HG03558 (cell line): ENCODE measurements around the gene CD33.

ENCODE experiments used
- ATAC-seq: cut with Tn5 transposase; IDR thresholded peaks from one replicate; pipeline ENCODE4 v1.9.1; 2021; ENCODE audit warnings: moderate number of reproducible peaks; ENCODE audit not compliant: unreplicated experiment; ENCODE audit errors: extremely low read depth

The CD33 gene

DNA sequence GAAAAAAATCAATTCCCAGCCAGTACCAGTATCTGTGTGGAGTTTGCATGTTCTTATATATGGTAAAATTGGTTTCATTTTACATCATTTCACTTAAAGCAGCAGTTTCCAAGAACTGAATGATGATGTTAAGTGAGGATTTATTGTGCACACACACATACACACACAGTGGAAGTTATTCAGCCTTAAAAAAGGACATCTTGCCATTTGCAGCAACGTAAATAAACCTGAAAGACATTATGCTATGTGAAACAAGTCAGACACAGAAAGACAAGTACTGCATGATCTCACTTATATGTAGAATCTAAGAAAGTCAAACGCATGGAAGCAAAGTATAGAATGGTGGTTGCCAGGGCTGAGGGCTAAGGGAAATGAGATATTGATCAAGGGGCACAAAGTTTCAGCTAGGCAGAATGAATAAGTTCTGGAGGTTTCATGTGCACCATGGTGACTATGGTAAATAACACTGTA is 31.3 kb downstream of the CD33 start:
- ATAC-seq: no peak

DNA sequence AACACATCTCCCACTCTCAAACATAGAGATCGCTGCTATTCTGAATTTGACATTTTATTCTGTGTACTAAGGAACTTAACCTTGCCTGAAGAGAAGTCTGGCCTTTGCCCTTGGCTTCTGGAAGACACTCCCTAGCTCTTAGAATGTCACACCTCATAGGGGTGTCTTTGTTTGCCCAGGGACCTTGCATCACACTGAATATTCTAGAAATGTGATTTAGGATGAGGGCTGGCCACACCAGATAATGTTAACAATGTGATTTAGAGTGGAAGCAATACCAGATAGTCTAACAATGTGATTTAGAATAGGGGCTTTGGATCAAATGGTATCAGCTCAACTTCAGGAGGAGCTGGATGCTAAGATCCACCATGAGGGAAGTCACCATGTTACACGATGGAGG is 32.6 kb downstream of the CD33 start:
- no peak for ATAC-seq

DNA sequence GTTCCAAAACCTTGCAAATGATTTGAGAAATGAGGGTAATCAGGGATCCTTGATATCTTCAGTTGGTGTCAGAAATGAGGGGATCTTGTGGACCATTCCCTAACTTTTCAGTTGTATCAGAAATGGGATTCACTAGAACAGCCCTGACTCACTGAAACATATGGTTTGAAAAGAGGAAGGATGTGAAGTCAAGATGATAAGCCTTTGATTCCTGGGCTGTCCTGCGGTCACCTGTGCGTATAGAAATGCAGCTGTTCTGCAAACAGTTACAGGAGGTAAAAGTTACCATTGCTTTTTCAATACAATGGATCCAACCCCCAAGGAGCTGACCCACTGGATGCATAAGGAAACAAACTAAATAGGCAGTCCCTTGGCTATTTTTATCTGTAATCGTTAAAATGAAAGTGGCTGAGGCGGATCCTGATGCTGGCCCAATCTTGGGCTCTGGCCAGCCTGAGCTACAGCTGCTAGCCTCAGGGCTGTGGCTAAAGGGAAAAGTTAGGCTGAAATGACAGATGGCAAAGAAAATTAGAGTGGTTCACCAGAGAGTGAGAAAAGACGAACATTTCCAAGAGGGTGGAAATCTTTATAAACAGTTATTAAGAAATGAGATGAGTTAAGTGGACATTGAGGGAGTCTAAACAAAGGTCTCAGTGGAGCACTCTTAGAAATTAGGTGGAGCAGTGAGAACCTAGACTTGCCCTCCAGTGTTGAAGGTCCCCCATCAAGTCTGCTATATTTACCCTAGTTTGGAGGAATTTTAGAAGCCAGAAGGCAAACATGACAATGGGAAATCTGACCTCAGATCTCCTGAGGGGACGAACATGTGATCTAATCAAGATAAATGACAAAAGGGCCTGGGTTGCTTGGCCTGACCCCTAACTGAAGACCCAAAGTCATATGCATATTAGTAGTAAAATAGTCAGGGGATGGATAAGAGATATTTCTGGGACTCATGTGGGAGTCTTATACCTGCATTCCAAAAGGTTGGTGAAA is 33.6 kb downstream of the CD33 start:
- ATAC-seq: no peak

DNA sequence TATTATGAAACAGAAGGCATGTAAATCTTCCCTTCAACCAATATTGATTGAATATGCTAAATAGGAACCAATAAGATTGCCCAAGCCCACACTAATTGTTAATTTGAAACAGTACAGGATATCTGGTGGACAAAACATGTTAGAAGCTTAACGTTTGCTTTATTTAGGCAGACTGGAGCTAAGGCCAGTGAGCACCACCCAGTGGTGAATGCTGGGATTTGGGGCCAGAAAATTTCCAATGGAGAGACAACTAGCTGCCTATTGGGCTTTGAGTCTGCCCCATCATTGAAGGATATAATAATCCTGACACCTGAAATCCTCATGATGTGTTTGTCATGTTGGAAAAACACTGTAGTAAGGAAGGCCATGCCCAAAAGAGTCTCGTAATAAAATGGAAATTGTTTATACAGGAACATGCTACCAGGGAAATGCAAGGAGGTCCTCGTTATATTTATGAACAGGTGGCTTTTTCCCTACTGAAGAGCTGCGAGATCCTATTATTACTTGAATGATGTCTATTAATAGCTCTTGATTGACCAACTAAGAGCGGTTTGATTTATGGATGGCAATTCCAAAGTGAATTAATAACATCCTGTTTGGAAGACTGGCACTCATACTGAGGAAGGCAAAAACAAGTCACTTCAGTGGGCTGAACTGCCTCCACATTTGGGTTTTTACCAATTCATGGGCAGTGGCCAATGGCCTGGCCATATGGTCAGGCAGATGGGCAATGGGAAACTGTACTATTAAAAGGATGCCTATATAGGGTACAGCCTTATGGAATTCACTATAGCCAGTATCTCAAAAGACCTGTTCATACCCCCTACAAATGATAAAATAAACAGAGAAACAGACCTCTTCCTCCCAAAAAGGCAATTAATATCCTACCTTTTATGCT is 34.7 kb downstream of the CD33 start:
- ATAC-seq: no peak

DNA sequence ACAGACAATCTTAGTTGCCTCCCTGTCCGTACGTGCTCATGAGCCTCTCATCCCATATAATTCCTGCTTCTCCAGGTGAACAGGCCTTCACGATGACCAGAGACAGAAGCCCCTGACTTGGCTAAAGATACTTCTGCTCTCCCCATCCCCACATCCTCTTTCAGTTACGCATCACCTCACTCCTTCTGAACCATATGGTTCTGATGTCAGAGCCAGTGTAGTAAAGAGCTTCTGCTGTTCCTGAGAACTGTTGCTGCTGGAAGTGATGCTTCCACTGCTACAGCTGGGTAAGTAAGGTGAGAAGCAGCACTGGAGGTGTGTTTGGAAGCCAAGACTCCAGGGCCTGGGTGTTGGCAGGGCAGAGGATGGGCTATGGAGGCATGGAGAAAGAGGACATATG is 38.9 kb downstream of the CD33 start:
- ATAC-seq: no peak

DNA sequence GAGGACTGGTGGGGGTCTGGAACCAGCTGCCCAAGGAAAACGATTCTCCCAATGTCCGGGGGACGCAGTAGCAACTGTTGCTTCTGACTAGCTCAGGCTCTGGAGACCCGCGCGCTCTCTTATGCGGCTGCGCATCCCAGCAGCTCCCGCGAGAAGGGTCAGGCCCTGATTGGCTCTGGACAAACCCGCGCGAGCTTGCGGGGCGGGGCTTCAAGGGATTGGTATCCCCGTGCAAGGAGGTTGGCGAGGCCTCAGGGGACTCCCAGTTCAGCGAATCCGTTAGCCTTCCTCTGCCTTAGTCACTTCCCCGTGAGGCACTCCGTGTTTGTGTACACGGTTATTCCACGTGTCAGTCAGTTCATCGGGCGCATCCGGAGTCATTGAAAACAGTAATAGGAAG is 46.2 kb downstream of the CD33 start:
- no peak for ATAC-seq

DNA sequence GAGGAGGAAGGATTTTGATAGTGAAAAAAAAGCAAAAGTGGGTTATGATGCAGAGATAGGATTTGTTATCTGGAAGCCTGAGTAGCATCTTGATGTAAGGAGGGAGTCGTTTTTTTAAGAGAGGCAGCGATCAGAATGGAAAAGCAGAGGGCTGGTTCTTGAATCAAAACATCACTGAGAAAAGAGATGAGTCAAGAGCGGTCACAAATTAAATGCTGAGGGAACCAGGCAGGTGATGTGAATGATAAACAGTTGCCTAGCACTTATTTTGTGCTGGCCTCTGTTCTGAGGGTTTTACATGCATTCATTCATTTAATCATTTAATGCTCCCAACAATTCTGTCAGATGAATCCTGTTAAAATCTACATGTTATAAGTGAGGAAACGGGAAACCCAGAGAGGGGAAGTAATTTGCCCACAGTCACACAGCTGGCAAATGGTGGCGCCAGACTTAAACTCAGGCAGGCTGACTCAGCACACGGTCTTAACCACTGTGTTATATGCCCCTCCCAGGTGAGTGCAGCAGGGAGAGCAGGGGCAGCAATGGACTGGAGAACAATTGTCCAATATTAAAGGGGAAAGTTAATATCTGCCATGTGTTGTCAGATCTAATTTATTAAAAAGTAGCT is 47.4 kb downstream of the CD33 start:
- ATAC-seq: no peak

DNA sequence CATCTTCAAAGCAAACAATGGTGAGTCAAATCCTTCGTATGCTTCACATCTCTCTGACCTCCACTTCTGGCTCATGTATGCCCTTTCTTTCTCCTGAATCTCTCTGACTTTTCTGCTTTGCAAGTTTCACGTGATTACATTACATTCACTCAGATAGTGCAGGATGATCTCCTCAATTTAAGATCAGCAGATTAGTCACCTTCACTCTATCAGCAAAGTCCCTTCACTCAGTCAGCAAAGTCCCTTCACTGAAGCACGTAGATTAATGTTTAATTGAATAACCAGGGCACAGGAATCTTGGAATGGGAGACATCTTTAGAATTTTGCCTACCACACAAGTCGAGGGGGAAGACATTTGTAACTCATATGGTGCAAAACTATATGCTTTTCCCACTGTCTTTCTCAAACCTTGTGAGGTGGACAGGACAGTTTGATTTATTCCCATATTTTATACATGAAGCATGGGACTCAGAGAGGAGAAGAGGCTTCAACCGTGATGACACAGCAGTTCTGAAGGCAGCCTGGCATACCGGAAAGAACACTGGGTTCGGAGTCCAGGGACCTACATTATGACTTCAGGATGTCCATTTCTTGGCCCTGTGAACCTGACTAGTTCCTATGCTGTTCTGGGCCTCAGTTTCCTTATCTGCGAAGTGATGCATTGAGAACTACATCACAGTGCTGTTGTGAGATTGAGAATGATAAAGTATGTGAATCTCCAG is 49.3 kb downstream of the CD33 start:
- no peak for ATAC-seq

DNA sequence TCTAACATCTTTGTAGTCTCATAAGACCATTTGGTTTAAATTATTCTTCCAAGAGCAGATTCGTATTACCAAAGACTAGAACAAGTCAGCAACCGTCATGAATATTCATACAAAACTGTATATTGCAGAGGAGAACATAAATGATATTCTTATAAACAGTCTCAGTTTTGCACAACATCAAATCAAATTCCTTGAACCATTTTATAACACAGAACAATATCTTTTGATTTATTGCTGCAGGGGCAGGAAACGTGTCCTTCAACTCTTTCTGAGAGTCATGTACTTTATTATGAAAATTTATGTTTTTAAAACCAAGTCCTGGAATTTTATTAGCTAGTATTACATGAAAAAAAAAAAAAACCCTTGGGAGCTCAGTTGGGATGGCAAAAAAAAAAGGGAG is 52.2 kb downstream of the CD33 start:
- ATAC-seq: no peak

DNA sequence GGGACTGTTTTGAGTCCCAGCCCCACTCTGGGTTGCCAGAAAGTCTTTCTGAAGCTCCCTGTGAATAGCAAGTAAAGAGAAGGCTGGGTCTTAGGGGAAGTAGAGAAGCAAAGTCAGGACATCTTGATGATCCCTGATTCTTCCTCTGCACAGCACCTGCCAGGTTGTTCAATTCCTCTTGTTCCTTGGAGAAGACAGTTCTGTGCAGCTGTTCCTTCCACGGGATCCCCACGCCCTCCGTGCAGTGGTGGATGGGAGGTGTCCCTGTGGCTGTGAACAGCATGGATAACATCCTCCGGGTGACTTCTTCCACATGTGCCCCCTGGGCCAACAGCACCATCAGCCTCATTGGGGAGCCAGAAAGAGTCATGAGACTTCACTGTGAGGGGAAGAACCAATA is 57.5 kb downstream of the CD33 start:
- ATAC-seq: no peak

DNA sequence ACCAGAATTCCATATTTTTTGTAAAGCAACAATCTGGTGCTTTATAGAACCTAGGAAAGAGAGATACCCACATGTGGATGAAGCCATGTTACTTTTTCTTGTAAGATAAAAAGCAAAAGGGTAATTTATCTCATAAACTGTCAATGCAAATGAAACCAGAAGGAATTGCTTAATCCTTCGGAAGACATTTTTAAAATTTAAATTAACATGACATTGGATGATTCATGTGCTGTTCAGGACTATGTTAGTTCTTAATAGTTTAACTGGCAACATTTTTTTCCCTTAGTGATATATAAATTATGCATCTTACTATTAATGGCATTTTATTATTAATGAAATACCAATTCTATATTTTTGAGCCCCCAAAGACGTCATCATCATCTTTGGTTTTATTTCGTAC is 60.8 kb downstream of the CD33 start:
- no peak for ATAC-seq
